Activated naive CD8-positive, alpha-beta T cell (primary cell): ENCODE measurements around the gene PSMC4.

Experiments used
- H3K27ac Mint-ChIP-seq: one replicate; pipeline ENCODE4 v1.8.0; 2021; ENCODE audit warnings: mixed read lengths
- H3K27me3 Mint-ChIP-seq: one replicate; pipeline ENCODE4 v1.8.0; 2021; ENCODE audit warnings: mixed read lengths
- H3K36me3 Mint-ChIP-seq: one replicate; pipeline ENCODE4 v1.8.0; 2021; ENCODE audit warnings: mixed read lengths
- H3K4me1 Mint-ChIP-seq: one replicate; pipeline ENCODE4 v1.8.0; 2021; ENCODE audit warnings: low read depth, mixed read lengths
- H3K4me3 Mint-ChIP-seq: one replicate; pipeline ENCODE4 v1.8.0; 2021; ENCODE audit warnings: mild to moderate bottlenecking, mixed read lengths
- H3K9me3 Mint-ChIP-seq: one replicate; pipeline ENCODE4 v1.8.0; 2021; ENCODE audit warnings: low read depth, mixed read lengths

PSMC4 gene

GRCh38 chr19:39970675-39971379 lies at the start of gene PSMC4:
Gene PSMC4, plus strand, starts transcription at chr19:39971165. Its CDS starts 38 bp downstream, at chr19:39971203.
- H3K27me3 Mint-ChIP-seq: no peaks in the 10 kb centered on the region
- peak within 1 kb of the TSS; percentile 99 for H3K27ac Mint-ChIP-seq
- peaks cover 61% of the 10 kb centered on the region for H3K4me1 Mint-ChIP-seq
- H3K36me3 Mint-ChIP-seq: peaks cover 24% of the 10 kb centered on the region
- peak within 1 kb of the TSS; percentile 100 for H3K4me3 Mint-ChIP-seq
- H3K9me3 Mint-ChIP-seq: no peaks in the 10 kb centered on the region

GRCh38 chr19:39923862-39924261 lies 47.1 kb upstream of the PSMC4 start:
- H3K4me1 Mint-ChIP-seq: peaks cover 22% of the 10 kb centered on the region
- no peaks in the 10 kb centered on the region for H3K9me3 Mint-ChIP-seq
- no peaks in the 10 kb centered on the region for H3K27me3 Mint-ChIP-seq
- no peak overlapping the region for H3K27ac Mint-ChIP-seq
- H3K4me3 Mint-ChIP-seq: no peak overlapping the region
- peaks cover 13% of the 10 kb centered on the region for H3K36me3 Mint-ChIP-seq

DNA sequence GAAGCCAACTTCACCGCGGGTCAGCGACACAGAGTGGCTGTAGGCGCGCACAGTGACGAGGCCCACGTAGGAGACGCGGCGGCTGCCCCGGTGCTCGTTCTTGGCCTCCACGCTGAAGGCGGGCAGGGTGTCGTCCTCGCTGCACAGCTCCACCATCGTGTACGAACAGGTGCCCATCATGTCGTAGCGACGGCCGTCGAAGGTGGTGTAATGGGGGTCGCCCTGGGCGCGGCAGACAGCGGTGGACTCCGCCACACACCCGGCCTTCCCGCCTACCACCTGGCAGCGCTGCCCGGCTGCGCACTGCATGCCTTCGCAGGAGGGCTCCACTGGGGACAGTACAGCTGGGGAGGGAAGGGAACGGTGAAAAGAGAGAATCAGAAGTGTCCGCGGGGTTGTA lies 46.6 kb upstream of the PSMC4 start:
- H3K9me3 Mint-ChIP-seq: no peaks in the 10 kb centered on the region
- H3K27ac Mint-ChIP-seq: no peak overlapping the region
- peaks cover 21% of the 10 kb centered on the region for H3K4me1 Mint-ChIP-seq
- H3K36me3 Mint-ChIP-seq: peaks cover 10% of the 10 kb centered on the region
- H3K27me3 Mint-ChIP-seq: no peaks in the 10 kb centered on the region
- H3K4me3 Mint-ChIP-seq: no peak overlapping the region

GRCh38 chr19:39924952-39925351 lies 46.0 kb upstream of the PSMC4 start:
- Mint-ChIP-seq H3K4me1 (peaks cover 24% of the 10 kb centered on the region), H3K4me3 (no peak overlapping the region), H3K9me3 (no peaks in the 10 kb centered on the region), H3K27ac (no peak overlapping the region), H3K27me3 (no peaks in the 10 kb centered on the region), H3K36me3 (peaks cover 12% of the 10 kb centered on the region)

DNA sequence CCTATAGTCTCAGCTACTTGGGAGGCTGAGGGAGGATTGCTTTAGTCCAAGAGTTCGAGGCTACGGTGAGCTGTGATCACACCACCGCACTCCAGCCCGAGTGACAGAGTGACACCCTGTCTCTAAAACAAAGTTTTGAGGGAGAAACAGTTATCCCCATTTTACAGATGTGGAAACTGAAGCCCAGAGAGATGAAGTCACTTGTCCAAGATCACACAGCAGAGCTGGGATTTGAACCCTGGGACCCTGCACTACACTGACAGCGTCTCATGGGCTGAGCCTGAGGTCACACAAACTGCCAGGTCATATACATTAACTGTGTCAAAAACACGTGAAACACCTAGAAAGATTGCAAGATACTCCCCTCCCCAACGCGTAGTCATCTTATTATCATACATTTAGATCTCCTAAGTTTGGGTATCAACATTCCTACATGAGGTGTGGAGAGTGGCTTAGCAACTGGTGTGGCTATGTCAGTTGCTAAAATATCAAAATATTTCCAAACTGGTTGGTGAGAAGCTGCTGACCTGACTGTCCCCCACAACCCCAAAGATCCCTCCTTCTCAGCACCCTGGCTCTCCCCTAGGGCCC lies 44.7 kb upstream of the PSMC4 start:
- Mint-ChIP-seq H3K4me1 (peaks cover 30% of the 10 kb centered on the region), H3K27me3 (no peaks in the 10 kb centered on the region), H3K4me3 (no peak overlapping the region), H3K9me3 (no peaks in the 10 kb centered on the region), H3K27ac (peak overlapping the region; percentile 50), H3K36me3 (peaks cover 13% of the 10 kb centered on the region)

- no peak overlapping the region for H3K4me3 Mint-ChIP-seq
Measured at GRCh38 chr19:39927076-39927475, 43.9 kb upstream of the PSMC4 start.

DNA sequence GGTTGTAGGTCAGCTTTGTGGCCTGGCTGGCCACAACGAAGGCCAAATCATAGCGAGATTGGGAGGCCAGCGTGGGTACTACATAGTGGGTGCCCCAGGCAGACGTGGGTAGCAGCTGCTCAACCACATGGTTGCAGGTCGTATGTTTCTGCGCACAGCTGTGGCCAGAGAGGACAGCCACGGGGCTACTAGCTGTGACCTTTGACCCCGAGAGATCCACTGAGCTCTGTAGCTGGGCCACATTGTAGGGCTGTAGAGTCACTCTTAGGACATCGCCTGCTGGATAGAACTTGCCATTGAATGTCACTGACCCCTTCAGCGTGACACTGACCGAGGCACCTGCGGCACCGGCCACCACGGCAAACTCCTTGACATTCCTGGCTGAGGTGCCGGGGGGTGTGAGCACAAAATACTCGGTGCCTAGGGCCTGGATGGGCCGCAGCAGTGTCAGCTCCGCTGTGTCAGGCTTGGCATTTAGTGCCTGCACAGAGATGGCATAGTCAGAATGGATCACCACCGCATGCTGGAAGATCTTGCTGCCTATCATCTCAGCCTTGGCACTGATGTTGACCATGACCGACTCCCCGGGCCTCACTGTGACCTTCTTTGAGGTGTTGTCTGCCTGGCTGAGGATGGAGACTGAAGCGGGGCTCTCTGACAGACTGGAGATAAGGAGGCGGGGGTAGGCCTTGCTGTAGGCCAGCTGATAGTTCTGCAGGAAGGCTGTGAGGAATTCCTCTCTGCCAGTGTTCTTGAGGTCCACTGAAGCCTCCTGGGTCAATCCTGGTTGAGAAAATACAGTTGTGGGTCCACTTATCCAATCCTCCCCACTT lies 43.2 kb upstream of the PSMC4 start:
- no peaks in the 10 kb centered on the region for H3K9me3 Mint-ChIP-seq
- no peak overlapping the region for H3K4me3 Mint-ChIP-seq
- no peaks in the 10 kb centered on the region for H3K27me3 Mint-ChIP-seq
- H3K4me1 Mint-ChIP-seq: peaks cover 38% of the 10 kb centered on the region
- H3K27ac Mint-ChIP-seq: peak overlapping the region; percentile 83
- peaks cover 15% of the 10 kb centered on the region for H3K36me3 Mint-ChIP-seq

More at GRCh38 chr19:39927076-39927475, 43.9 kb upstream of the PSMC4 start:
- Mint-ChIP-seq H3K4me1 (peaks cover 35% of the 10 kb centered on the region), H3K9me3 (no peaks in the 10 kb centered on the region), H3K27ac (peak overlapping the region; percentile 46), H3K36me3 (peaks cover 15% of the 10 kb centered on the region), H3K27me3 (no peaks in the 10 kb centered on the region)

GRCh38 chr19:39928357-39928725 lies 42.6 kb upstream of the PSMC4 start:
- H3K36me3 Mint-ChIP-seq: peaks cover 12% of the 10 kb centered on the region
- peak overlapping the region; percentile 83 for H3K27ac Mint-ChIP-seq
- H3K4me3 Mint-ChIP-seq: no peak overlapping the region
- H3K27me3 Mint-ChIP-seq: no peaks in the 10 kb centered on the region
- peaks cover 40% of the 10 kb centered on the region for H3K4me1 Mint-ChIP-seq
- no peaks in the 10 kb centered on the region for H3K9me3 Mint-ChIP-seq

GRCh38 chr19:39929750-39930149 lies 41.2 kb upstream of the PSMC4 start:
- peaks cover 12% of the 10 kb centered on the region for H3K36me3 Mint-ChIP-seq
- no peaks in the 10 kb centered on the region for H3K9me3 Mint-ChIP-seq
- peak overlapping the region; percentile 46 for H3K27ac Mint-ChIP-seq
- H3K4me3 Mint-ChIP-seq: no peak overlapping the region
- H3K27me3 Mint-ChIP-seq: no peaks in the 10 kb centered on the region
- peaks cover 51% of the 10 kb centered on the region for H3K4me1 Mint-ChIP-seq

DNA sequence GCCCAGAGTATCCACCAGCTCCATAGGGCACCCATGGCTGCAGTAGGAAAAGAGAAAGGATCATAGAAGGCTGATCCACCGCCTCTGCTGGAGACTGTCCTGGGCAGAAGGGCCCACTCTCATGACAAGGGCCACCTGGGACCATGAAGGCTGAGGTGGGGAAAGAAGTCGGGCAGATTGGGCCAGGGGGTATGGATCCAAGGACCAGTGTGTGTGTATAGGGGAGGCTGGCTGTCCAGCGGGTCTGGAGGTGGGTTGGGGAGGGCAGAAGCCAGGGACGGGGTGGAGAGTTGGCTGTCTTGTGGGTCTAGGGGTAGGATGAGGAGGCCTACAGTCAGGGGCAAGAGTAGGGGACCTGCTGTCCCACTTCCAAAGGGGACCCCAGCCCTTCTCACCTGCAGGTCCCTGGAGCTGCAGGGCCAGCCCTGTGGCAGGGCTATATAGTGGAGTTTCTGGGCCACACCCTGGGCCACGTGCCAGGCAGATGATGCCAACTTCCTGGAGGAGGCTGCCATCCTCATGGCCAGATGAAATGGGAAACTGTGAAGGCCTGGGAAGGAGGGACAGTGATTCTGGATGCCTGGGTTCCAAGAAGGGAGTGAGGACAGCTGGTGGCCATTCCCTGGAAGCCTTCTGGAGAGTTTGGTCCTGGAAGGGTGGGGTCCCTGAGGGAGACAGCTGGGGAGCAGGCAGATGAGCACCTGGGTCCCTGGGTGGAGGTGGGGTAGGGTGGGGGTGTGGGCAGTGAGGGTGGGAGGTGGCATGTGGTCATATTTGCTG lies 36.2 kb upstream of the PSMC4 start, which contains the start of gene FCGBP:
FCGBP (minus strand) TSS at position 51 of the 780 bp plus-strand sequence.
- no peak within 1 kb of the TSS for H3K4me3 Mint-ChIP-seq
- H3K27me3 Mint-ChIP-seq: no peaks in the 10 kb centered on the region
- H3K9me3 Mint-ChIP-seq: peaks cover 7% of the 10 kb centered on the region
- peaks cover 8% of the 10 kb centered on the region for H3K36me3 Mint-ChIP-seq
- peak within 1 kb of the TSS; percentile 95 for H3K27ac Mint-ChIP-seq
- peaks cover 71% of the 10 kb centered on the region for H3K4me1 Mint-ChIP-seq

- no peaks in the 10 kb centered on the region for H3K27me3 Mint-ChIP-seq
- peaks cover 69% of the 10 kb centered on the region for H3K4me1 Mint-ChIP-seq
- peaks cover 4% of the 10 kb centered on the region for H3K36me3 Mint-ChIP-seq
- H3K4me3 Mint-ChIP-seq: no peak overlapping the region
- peak overlapping the region; percentile 95 for H3K27ac Mint-ChIP-seq
- H3K9me3 Mint-ChIP-seq: peaks cover 7% of the 10 kb centered on the region
Measured at GRCh38 chr19:39935364-39935661, 35.7 kb upstream of the PSMC4 start.

DNA sequence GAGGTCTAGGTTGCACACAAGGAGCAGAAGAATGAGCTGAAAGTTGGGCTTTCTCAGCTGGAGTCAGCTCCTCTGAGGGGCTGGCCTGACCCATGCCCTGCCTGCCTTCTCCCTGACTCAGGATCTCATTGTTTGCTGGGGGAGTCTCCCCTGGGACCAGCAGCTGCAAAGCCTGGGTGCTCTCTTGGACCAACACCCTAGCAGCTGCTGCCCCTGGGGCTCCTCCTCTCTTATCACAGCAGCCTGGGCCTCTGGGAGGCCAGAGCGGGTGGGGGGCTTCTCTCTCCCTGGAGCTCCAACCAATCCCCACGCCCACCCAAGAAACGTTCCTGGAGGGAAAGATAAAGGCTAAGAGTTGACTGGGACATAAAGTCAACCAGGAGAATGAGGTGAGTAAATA lies 34.9 kb upstream of the PSMC4 start:
- peaks cover 74% of the 10 kb centered on the region for H3K4me1 Mint-ChIP-seq
- H3K36me3 Mint-ChIP-seq: peaks cover 4% of the 10 kb centered on the region
- no peaks in the 10 kb centered on the region for H3K27me3 Mint-ChIP-seq
- peaks cover 7% of the 10 kb centered on the region for H3K9me3 Mint-ChIP-seq
- H3K4me3 Mint-ChIP-seq: peak overlapping the region; percentile 35
- H3K27ac Mint-ChIP-seq: peak overlapping the region; percentile 95

GRCh38 chr19:39936622-39937021 lies 34.3 kb upstream of the PSMC4 start:
- H3K27ac Mint-ChIP-seq: peak overlapping the region; percentile 95
- H3K4me1 Mint-ChIP-seq: peaks cover 76% of the 10 kb centered on the region
- H3K36me3 Mint-ChIP-seq: peaks cover 2% of the 10 kb centered on the region
- H3K9me3 Mint-ChIP-seq: peaks cover 7% of the 10 kb centered on the region
- H3K4me3 Mint-ChIP-seq: peak overlapping the region; percentile 70
- H3K27me3 Mint-ChIP-seq: no peaks in the 10 kb centered on the region

GRCh38 chr19:39937094-39937720 lies 33.8 kb upstream of the PSMC4 start:
- peak overlapping the region; percentile 95 for H3K27ac Mint-ChIP-seq
- peak overlapping the region; percentile 70 for H3K4me3 Mint-ChIP-seq
- peaks cover 2% of the 10 kb centered on the region for H3K36me3 Mint-ChIP-seq
- H3K4me1 Mint-ChIP-seq: peaks cover 79% of the 10 kb centered on the region
- no peaks in the 10 kb centered on the region for H3K27me3 Mint-ChIP-seq
- H3K9me3 Mint-ChIP-seq: peaks cover 7% of the 10 kb centered on the region
